Body of pancreas (tissue), 4 donors: ENCODE data around the gene CREB5. TPM values are rescaled to one million over a fixed set of nuclear protein-coding genes. Genes with fewer than 3 reads are reported as not detected.

Experiments used
- ATAC-seq: fragments of 150-250 bp; one replicate; pipeline ENCODE4 v1.9.1; 2016
- DNase-seq, 4 donors: peaks; one replicate each; pipeline ENCODE4 v3.0.0-alpha.2; 2019
- H3K27ac ChIP-seq, 4 donors: fragments of 200-600 bp; sonication (generic); 1 replicate in 3 of 4; 2 replicates in 1 of 4; pipeline versions ENCODE4 v1.5.1 to v1.6.1; 2016 to 2019; ENCODE audit warnings: mild to moderate bottlenecking in 1 of 4, mixed read lengths in 1 of 4, moderate library complexity in 1 of 4
- H3K27me3 ChIP-seq, 2 donors: fragments of 200-600 bp; sonication (generic); one replicate each; pipeline ENCODE4 v1.6.0; 2016; ENCODE audit warnings: mild to moderate bottlenecking in 1 of 2
- H3K36me3 ChIP-seq, 2 donors: fragments of 200-600 bp; sonication (generic); replicated peaks in 1 of 2; 2 replicates each; pipeline ENCODE4 v1.5.1; 2016; ENCODE audit warnings: low read depth in 2 of 2; ENCODE audit not compliant: insufficient read depth in 1 of 2
- H3K4me1 ChIP-seq: fragments of 200-600 bp; sonication (generic); one replicate; pipeline ENCODE4 v1.6.0; 2016
- H3K4me3 ChIP-seq, 2 donors: fragments of 200-600 bp; sonication (generic); 1 replicate in 1 of 2; 2 replicates in 1 of 2; pipeline ENCODE4 v1.5.1; 2016 to 2019
- H3K9me3 ChIP-seq, 3 donors: fragments of 200-600 bp; sonication (generic); 1 replicate in 2 of 3; 2 replicates in 1 of 3; pipeline ENCODE4 v1.5.1; 2016
- CTCF ChIP-seq, 7 experiments: fragments of 450-650 bp in 4 of 7; fragments of 200-600 bp in 3 of 7; sonication (generic) in 3 of 7; IDR thresholded peaks; one replicate each; pipeline ENCODE4 v1.5.1; 2016 to 2019; ENCODE audit warnings: antibody characterized with exemption in 7 of 7
- POLR2A ChIP-seq, 3 donors: fragments of 450-650 bp; IDR thresholded peaks; one replicate each; pipeline ENCODE4 v1.6.1; 2016; ENCODE audit warnings: antibody characterized with exemption in 3 of 3, mild to moderate bottlenecking in 2 of 3
- WGBS, 2 donors: methylation state at CpG; one replicate each; pipeline ENCODE4 v1.1.5; 2017; 5-methylcytosine and 5-hydroxymethylcytosine counted together
- intact Hi-C: fragments of 100-400 bp; cut with DNase I; formaldehyde crosslinking; loops from one replicate; pipeline ENCODE4 v1.15.1; 2023
- total RNA-seq, 2 donors: library from RNA; depleted of rRNA; stranded (reverse); fragments of >200 nt; gene quantifications; one replicate each; pipeline ENCODE4 v1.1.0, GENCODE V29; 2016

Gene CREB5
- total RNA-seq, 2 donors from 2014 or later: 10.4 to 25.7 TPM

GRCh38 chr7:28435152-28435551, 22.8 kb downstream of the CREB5 start:
- no peaks in the 10 kb centered on the region for H3K4me1 ChIP-seq
- intact Hi-C loops: no loop called here
- no peak for TF ChIP-seq CTCF (IDR thresholded peaks at IDR 0.05)
- no peak for TF ChIP-seq POLR2A (IDR thresholded peaks at IDR 0.05)
- no peaks in the 10 kb centered on the region for H3K36me3 ChIP-seq
- DNase-seq: no peak
- no peaks in the 10 kb centered on the region for H3K9me3 ChIP-seq
- no peak overlapping the region for H3K27ac ChIP-seq
- no peaks in the 10 kb centered on the region for H3K27me3 ChIP-seq
- no peak overlapping the region for H3K4me3 ChIP-seq
- WGBS, 2 donors: 59 to 61% methylated on average over 4 of the region's 4 CpGs
- ATAC-seq: no peak

- 78 to 87% methylated on average over 2 of the region's 2 CpGs for WGBS, 2 donors
- Histone ChIP-seq H3K4me1 (no peaks in the 10 kb centered on the region), H3K9me3 (no peaks in the 10 kb centered on the region), H3K27me3 (no peaks in the 10 kb centered on the region), H3K27ac (no peak overlapping the region), H3K36me3 (no peaks in the 10 kb centered on the region), H3K4me3 (no peak overlapping the region)
- DNase-seq: no peak
- intact Hi-C loops: no loop called here
- TF ChIP-seq POLR2A (IDR thresholded peaks at IDR 0.05) (no peak), CTCF (IDR thresholded peaks at IDR 0.05) (no peak)
- ATAC-seq: no peak
These were observed 23.5 kb downstream of the CREB5 start for GRCh38 chr7:28435732-28436378.

DNA sequence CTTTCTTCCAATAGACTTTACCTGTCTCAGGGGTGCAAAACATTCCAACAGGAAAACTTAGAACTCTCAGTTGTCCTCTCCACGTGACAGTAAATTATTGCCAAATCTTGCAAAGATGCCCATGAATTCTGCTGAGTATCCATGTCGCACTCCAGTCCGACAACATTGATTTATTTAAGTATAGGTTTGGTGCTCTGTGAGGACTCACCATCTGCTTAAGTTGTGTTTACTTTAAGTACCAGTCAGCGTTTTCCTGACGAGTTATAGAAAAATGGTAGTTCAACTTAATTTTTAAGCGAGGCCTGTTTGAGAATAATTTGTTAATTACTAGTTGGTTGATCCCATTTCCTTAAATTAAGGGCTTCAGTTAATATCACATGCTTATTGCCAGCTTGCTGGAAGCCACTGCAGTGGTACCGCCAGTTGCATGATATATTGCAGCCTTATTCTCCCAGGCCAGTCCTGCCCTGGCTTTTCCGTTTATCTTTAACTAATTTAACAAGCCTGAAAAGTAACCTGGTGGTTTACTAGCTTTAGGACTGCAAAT, 27.8 kb downstream of the CREB5 start:
- Histone ChIP-seq H3K36me3 (no peaks in the 10 kb centered on the region), H3K4me3 (no peak overlapping the region), H3K27ac (no peak overlapping the region), H3K4me1 (no peaks in the 10 kb centered on the region), H3K9me3 (no peaks in the 10 kb centered on the region), H3K27me3 (no peaks in the 10 kb centered on the region)
- intact Hi-C loops: no loop called here
- DNase-seq (no peak), ATAC-seq (no peak)
- WGBS, 2 donors: 51 to 52% methylated on average over 8 of the region's 8 CpGs
- TF ChIP-seq POLR2A (IDR thresholded peaks at IDR 0.05) (no peak), CTCF (IDR thresholded peaks at IDR 0.05) (no peak)

DNA sequence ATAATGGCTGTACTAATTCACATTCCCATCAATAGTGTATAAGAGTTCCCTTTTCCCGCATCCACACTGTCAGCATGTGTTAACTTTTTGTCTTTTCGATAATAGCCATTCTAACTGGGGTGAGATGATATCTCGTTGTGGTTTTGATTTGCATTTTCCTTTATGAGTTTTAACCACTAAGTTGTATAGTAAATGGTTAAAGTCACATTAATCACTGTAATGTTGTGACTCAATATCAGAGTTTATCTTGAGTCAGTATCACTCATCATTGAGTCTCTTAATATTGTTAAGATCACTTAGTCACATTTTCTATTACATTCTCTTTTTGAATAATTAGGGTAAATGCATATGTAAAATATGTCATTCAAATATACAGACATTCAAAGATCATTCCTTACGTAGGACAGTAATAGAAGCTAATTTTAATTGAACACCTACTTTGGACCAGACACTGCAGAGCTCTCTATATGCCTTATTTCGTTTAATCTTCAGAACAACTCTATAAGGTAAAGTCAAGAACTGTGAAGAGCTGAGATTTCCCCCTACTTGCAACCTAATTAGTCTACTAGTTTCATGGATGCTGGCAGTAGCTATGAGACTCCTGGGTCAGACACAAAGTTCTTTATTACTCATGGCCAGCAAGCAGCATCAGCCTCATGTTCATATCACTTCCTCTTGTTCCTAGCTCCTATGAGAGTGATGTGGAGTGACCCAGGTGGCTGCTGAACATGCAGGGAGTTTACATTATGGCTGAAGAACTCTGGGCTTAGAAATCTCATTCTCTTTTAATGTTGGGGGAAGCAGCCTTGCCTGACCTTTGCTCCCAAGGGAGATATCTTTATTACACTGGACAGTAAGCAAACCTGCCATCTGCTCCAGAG, 30.5 kb downstream of the CREB5 start:
- no peak for ATAC-seq

More for the DNA sequence above, 30.5 kb downstream of the CREB5 start:
- Histone ChIP-seq H3K4me3 (no peak overlapping the region), H3K4me1 (no peaks in the 10 kb centered on the region), H3K27me3 (no peaks in the 10 kb centered on the region), H3K36me3 (no peaks in the 10 kb centered on the region), H3K27ac (no peak overlapping the region), H3K9me3 (no peaks in the 10 kb centered on the region)
- intact Hi-C loops: no loop called here
- no peak for TF ChIP-seq POLR2A (IDR thresholded peaks at IDR 0.05)
- TF ChIP-seq CTCF (IDR thresholded peaks at IDR 0.05): no peak
- no peak for DNase-seq
- 74 to 83% methylated on average over 5 of the region's 5 CpGs for WGBS, 2 donors
